GM12878 (cell line): ENCODE results near the gene UBP1. TPM values are rescaled to one million over a fixed set of nuclear protein-coding genes. Genes with fewer than 3 reads are reported as not detected.

Source experiments
- ATAC-seq: fragments of 200-7000 bp; cut with Tn5 transposase; 3 replicates; pipeline ENCODE4 v1.9.1; 2020; ENCODE audit warnings: mild to moderate bottlenecking, moderate library complexity
- BruUV-seq: library from RNA; stranded (reverse); fragments of 400-500 nt; replicated peaks from 2 replicates; lab custom pipeline; 2021; lab: Mats Ljungman, UMichigan
- CTCF ChIA-PET: fragments of 300-600 bp; sonication (Branson Sonifier 250); formaldehyde crosslinking; extraction: SDS; loops from one replicate; lab custom pipeline; 2021; ENCODE audit warnings: inconsistent platforms; lab: Yijun Ruan, JAX
- POLR2A ChIA-PET: fragments of 350-600 bp; formaldehyde crosslinking; extraction: SDS; loops from one replicate; lab custom pipeline; 2021; ENCODE audit warnings: inconsistent platforms; lab: Charles Lee
- RAD21 ChIA-PET: fragments of 300-600 bp; sonication (Branson Sonifier 250); formaldehyde crosslinking; loops from one replicate; lab custom pipeline; 2023; ENCODE audit warnings: antibody characterized with exemption; ENCODE audit not compliant: unreplicated experiment; lab: Charles Lee
- SMC1A ChIA-PET: fragments of 300-600 bp; sonication (Branson Sonifier 250); formaldehyde crosslinking; loops from one replicate; lab custom pipeline; 2023; ENCODE audit not compliant: unreplicated experiment, uncharacterized antibody; lab: Charles Lee
- DNase-seq: peaks from one replicate; pipeline ENCODE4 v3.0.0-alpha.2; 2011; ENCODE audit warnings: low read depth, low spot score
- FAIRE-seq: peaks from 3 replicates; lab custom pipeline; 2011; peaks lifted over from hg19 to GRCh38; lab: Jason Lieb, UNC
- H2AFZ ChIP-seq: 2 replicates; pipeline ENCODE4 v1.6.0; 2011; ENCODE audit warnings: low read depth, low read length, control low read depth; ENCODE audit not compliant: control insufficient read depth
- H3K27ac ChIP-seq: 2 replicates; pipeline ENCODE4 v1.5.1; 2011; ENCODE audit warnings: control low read depth; ENCODE audit not compliant: control insufficient read depth, insufficient read depth
- H3K27me3 ChIP-seq, 2 experiments: replicated peaks in 1 of 2; 2 replicates each; pipeline versions ENCODE4 v1.6.0 to v1.6.1; 2011; ENCODE audit warnings: low read length in 1 of 2; ENCODE audit not compliant: control insufficient read depth in 2 of 2, insufficient read depth in 2 of 2
- H3K36me3 ChIP-seq, 2 experiments: 2 replicates each; pipeline ENCODE4 v1.5.1; 2011; ENCODE audit warnings: low read length in 1 of 2; ENCODE audit not compliant: control insufficient read depth in 2 of 2, insufficient read depth in 2 of 2
- H3K4me1 ChIP-seq: 2 replicates; pipeline ENCODE4 v1.6.1; 2011; ENCODE audit warnings: mild to moderate bottlenecking, low read length, moderate library complexity, mixed read lengths; ENCODE audit not compliant: control insufficient read depth, insufficient read depth
- H3K4me2 ChIP-seq: 2 replicates; pipeline ENCODE4 v1.6.0; 2011; ENCODE audit warnings: control low read depth; ENCODE audit not compliant: control insufficient read depth, insufficient read depth
- H3K4me3 ChIP-seq: fragments of 200-600 bp; sonication (generic); 2 replicates; pipeline ENCODE4 v1.5.1; 2016
- H3K79me2 ChIP-seq: 2 replicates; pipeline ENCODE4 v1.6.0; 2011; ENCODE audit warnings: low read length; ENCODE audit not compliant: control insufficient read depth, insufficient read depth
- H3K9ac ChIP-seq: 2 replicates; pipeline ENCODE4 v1.8.0; 2011; ENCODE audit warnings: low read length, control low read depth, mixed read lengths; ENCODE audit not compliant: control insufficient read depth, insufficient read depth
- H3K9me3 ChIP-seq: replicated peaks from 3 replicates; pipeline ENCODE4 v1.5.1; 2011; ENCODE audit warnings: mild to moderate bottlenecking, low read length; ENCODE audit not compliant: control insufficient read depth, insufficient read depth
- H4K20me1 ChIP-seq: 2 replicates; pipeline ENCODE4 v1.6.0; 2011; ENCODE audit not compliant: control insufficient read depth, insufficient read depth
- BHLHE40 ChIP-seq, 2 experiments: fragments of 450-650 bp in 1 of 2; IDR thresholded peaks; 2 replicates each; pipeline ENCODE4 v1.6.1; 2011 to 2017; ENCODE audit warnings: low read depth in 2 of 2, borderline replicate concordance in 1 of 2, improper control_type of control experiment in 1 of 2, low read length in 1 of 2, mild to moderate bottlenecking in 1 of 2
- CEBPZ ChIP-seq: fragments of 150-350 bp; IDR thresholded peaks from 2 replicates; pipeline ENCODE4 v1.6.1; 2016; ENCODE audit warnings: low read depth, low read length
- CHD1 ChIP-seq: IDR thresholded peaks from 2 replicates; pipeline ENCODE4 v1.6.1; 2012; ENCODE audit warnings: low read depth, low read length, improper control_type of control experiment
- CREB1 ChIP-seq: IDR thresholded peaks from 2 replicates; pipeline ENCODE4 v1.6.1; 2012; ENCODE audit warnings: low read depth, mild to moderate bottlenecking, inconsistent platforms
- EED ChIP-seq: sonication (generic); IDR thresholded peaks from 2 replicates; pipeline ENCODE4 v1.6.1; 2016; ENCODE audit warnings: antibody characterized with exemption, low read depth
- EZH2 ChIP-seq: IDR thresholded peaks from 2 replicates; pipeline ENCODE4 v1.6.1; 2012; ENCODE audit warnings: low read depth, mild to moderate bottlenecking, control low read depth, inconsistent platforms, low read length, borderline replicate concordance; ENCODE audit not compliant: control insufficient read depth
- IKZF2 ChIP-seq, 2 experiments: fragments of 450-650 bp; IDR thresholded peaks; 2 replicates each; pipeline ENCODE4 v1.6.1; 2017; ENCODE audit warnings: mild to moderate bottlenecking in 2 of 2, moderate library complexity in 2 of 2
- KDM1A ChIP-seq: fragments of 200-600 bp; sonication (generic); IDR thresholded peaks from 2 replicates; pipeline ENCODE4 v1.6.1; 2016; ENCODE audit warnings: borderline replicate concordance
- MEF2A ChIP-seq: IDR thresholded peaks from 2 replicates; pipeline ENCODE4 v1.6.1; 2011; ENCODE audit warnings: low read depth, mild to moderate bottlenecking, low read length, moderate library complexity; ENCODE audit not compliant: insufficient read depth
- NFYA ChIP-seq: IDR thresholded peaks from 2 replicates; pipeline ENCODE4 v1.6.1; 2011; ENCODE audit warnings: low read depth, mild to moderate bottlenecking, low read length, improper control_type of control experiment, borderline replicate concordance
- NR2F1 ChIP-seq: fragments of 450-650 bp; conservative IDR thresholded peaks from 2 replicates; pipeline ENCODE4 v1.6.1; 2017; ENCODE audit warnings: mild to moderate bottlenecking
- SIN3A ChIP-seq: IDR thresholded peaks from 2 replicates; pipeline ENCODE4 v1.6.1; 2012; ENCODE audit warnings: low read depth, low read length, improper control_type of control experiment
- SMARCA5 ChIP-seq: fragments of 450-650 bp; IDR thresholded peaks from 2 replicates; pipeline ENCODE4 v1.6.1; 2017; ENCODE audit warnings: mild to moderate bottlenecking
- SREBF1 ChIP-seq: IDR thresholded peaks from 2 replicates; pipeline ENCODE4 v1.6.1; 2012; ENCODE audit warnings: mild to moderate bottlenecking, low read length
- TARDBP ChIP-seq: IDR thresholded peaks from 2 replicates; pipeline ENCODE4 v1.6.1; 2016; ENCODE audit warnings: borderline replicate concordance
- TCF3 ChIP-seq: IDR thresholded peaks from 2 replicates; pipeline ENCODE4 v1.6.1; 2012; ENCODE audit warnings: low read depth, mild to moderate bottlenecking, low read length, borderline replicate concordance; ENCODE audit not compliant: insufficient read depth
- WGBS: methylation state at CpG from one replicate; pipeline ENCODE4 v1.1.6; 2016; ENCODE audit warnings: low lambda C conversion rate; ENCODE audit not compliant: insufficient replicate concordance, insufficient coverage; ENCODE audit errors: missing lambda C conversion rate; 5-methylcytosine and 5-hydroxymethylcytosine counted together
- in situ Hi-C: fragments of 300-500 bp; cut with MboI; formaldehyde crosslinking; loops from 9 replicates; pipeline ENCODE4 v1.14.3; 2018; ENCODE audit warnings: mixed read lengths
- intact Hi-C: fragments of 100-400 bp; cut with micrococcal nuclease; formaldehyde crosslinking; loops from one replicate; pipeline ENCODE4 v1.14.2; 2022; ENCODE audit not compliant: unreplicated experiment
- polyA plus RNA-seq, 11 experiments: library from polyadenylated mRNA; depleted of rRNA in 4 of 11; unstranded in 6 of 11; stranded (reverse) in 5 of 11; fragments of >200 nt; fragmentation: Nextera tagmentation in 4 of 11; fragmentation: Illumina TruSeq in 1 of 11; extraction: Ambion mirVana in 4 of 11; extraction: Trizol in 1 of 11; gene quantifications; 1 replicate in 1 of 11; 2 replicates in 10 of 11; pipeline versions ENCODE4 v1.2.1 to v1.2.3, GENCODE V29; 2011 to 2016; ENCODE audit warnings: inconsistent platforms in 2 of 11, missing spikeins in 2 of 11, low read depth in 1 of 11
- total RNA-seq, 4 experiments: library from RNA; depleted of rRNA in 3 of 4; stranded (reverse); fragments of >200 nt in 3 of 4; fragmentation: Illumina TruSeq in 1 of 4; extraction: Trizol in 1 of 4; gene quantifications; 2 replicates each; pipeline versions ENCODE4 v1.2.1 to v1.2.3, GENCODE V29; 2013 to 2021

The UBP1 gene
- total and polyA plus RNA-seq, 10 of the 15 experiments (the other 5 are each of a cell fraction or from before 2014, with no cell fraction given), result 9.3 to 93.6 (median 52.4) TPM

GRCh38 chr3:33392703-33393125 is 47.5 kb downstream of the UBP1 start:
- Histone ChIP-seq H3K9me3 (no peaks in the 10 kb centered on the region), H2AFZ (no peak overlapping the region), H3K9ac (no peak overlapping the region), H3K4me1 (no peaks in the 10 kb centered on the region), H3K27ac (no peak overlapping the region), H3K4me3 (no peak overlapping the region), H3K36me3 (peaks cover 16 to 30% of the 10 kb centered on the region in 2 experiments), H3K4me2 (no peak overlapping the region), H4K20me1 (no peaks in the 10 kb centered on the region), H3K27me3 (no peaks in the 10 kb centered on the region), H3K79me2 (no peaks in the 10 kb centered on the region)
- no peak for DNase-seq
- ChIA-PET SMC1A (no interaction called here), CTCF (no interaction called here), RAD21 (no interaction called here), POLR2A (no interaction called here)
- WGBS, result 15% methylated on average over 4 of the region's 4 CpGs
- TF ChIP-seq CREB1, result no peak
- TF ChIP-seq MEF2A, result no peak
- TF ChIP-seq IKZF2 (IDR thresholded peaks at IDR 0.05), result no peak
- no peak for TF ChIP-seq SIN3A
- TF ChIP-seq NR2F1, result no peak
- TF ChIP-seq SREBF1, result no peak
- TF ChIP-seq TARDBP, result no peak
- no peak for TF ChIP-seq CEBPZ
- TF ChIP-seq EED, result no peak
- TF ChIP-seq CHD1, result no peak
- no peak for TF ChIP-seq KDM1A
- TF ChIP-seq EZH2, result no peak
- no peak for TF ChIP-seq TCF3
- TF ChIP-seq BHLHE40 (IDR thresholded peaks at IDR 0.05; ENCODE audit: borderline replicate concordance in 1 of 2, low read depth in 2 of 2, low read length in 1 of 2), result no peak
- TF ChIP-seq NFYA, result no peak
- TF ChIP-seq SMARCA5, result no peak
- ATAC-seq, result no peak
- in situ Hi-C loops (no loop called here), intact Hi-C loops (no loop called here)
- FAIRE-seq, result no peak
- no TSS peak for BruUV-seq
